SJCRH30 (cell line): ENCODE measurements around the gene BEST2. TPM values are rescaled to one million over a fixed set of nuclear protein-coding genes. Genes with fewer than 3 reads are reported as not detected.

ENCODE experiments used
- DNase-seq, 2 experiments: peaks; one replicate each; pipeline ENCODE4 v3.0.0-alpha.2; 2015 to 2020
- H3K27ac ChIP-seq: fragments of 250-450 bp; sonication (Bioruptor Pico); 2 replicates; pipeline ENCODE4 v1.5.1; 2020; ENCODE audit warnings: mild to moderate bottlenecking, moderate library complexity
- H3K27me3 ChIP-seq: fragments of 250-450 bp; sonication (Bioruptor Pico); 2 replicates; pipeline ENCODE4 v1.5.1; 2020; ENCODE audit warnings: mild to moderate bottlenecking, moderate library complexity
- H3K36me3 ChIP-seq: fragments of 250-450 bp; sonication (Bioruptor Pico); 2 replicates; pipeline ENCODE4 v1.5.1; 2020; ENCODE audit warnings: mild to moderate bottlenecking, moderate library complexity
- H3K4me1 ChIP-seq: fragments of 250-450 bp; sonication (Bioruptor Pico); 2 replicates; pipeline ENCODE4 v1.5.1; 2020; ENCODE audit warnings: mild to moderate bottlenecking, moderate library complexity
- H3K4me3 ChIP-seq: fragments of 250-450 bp; sonication (Bioruptor Pico); 2 replicates; pipeline ENCODE4 v1.5.1; 2020; ENCODE audit warnings: mild to moderate bottlenecking, moderate library complexity
- H3K9me3 ChIP-seq: fragments of 250-450 bp; sonication (Bioruptor Pico); replicated peaks from 2 replicates; pipeline ENCODE4 v1.5.1; 2020; ENCODE audit warnings: mild to moderate bottlenecking, moderate library complexity
- total RNA-seq: library from RNA; depleted of rRNA; stranded (reverse); fragments of >200 nt; shearing (Covaris generic); gene quantifications from 2 replicates; pipeline ENCODE4 v1.2.3, GENCODE V29; 2014

BEST2 gene
- total RNA-seq, 1 experiment from 2014 or later = 0.04 TPM

DNA sequence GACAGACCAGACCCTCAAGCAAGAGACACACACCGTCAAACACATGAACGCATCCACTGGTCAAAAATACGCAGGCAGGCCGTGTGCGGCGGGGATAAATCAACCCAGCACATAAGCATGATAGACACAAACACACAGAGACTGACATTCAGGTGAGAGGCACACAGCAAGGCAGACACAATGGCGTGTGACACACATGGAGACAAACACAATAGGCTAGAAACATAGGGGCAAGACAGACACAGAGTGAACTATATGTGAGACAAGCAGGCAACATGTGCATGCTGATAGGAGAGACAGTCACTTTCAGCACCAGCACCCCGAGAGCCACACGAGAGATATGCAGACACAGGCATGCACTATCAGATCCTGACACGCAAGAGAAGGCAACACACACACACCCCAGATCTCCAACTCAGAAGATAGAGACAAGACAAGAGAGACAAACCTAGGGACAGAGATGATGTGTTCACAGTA lies 32.8 kb downstream of the BEST2 start:
- Histone ChIP-seq H3K4me1 (peaks cover 47% of the 10 kb centered on the region), H3K4me3 (no peak overlapping the region), H3K36me3 (no peaks in the 10 kb centered on the region), H3K9me3 (no peaks in the 10 kb centered on the region), H3K27me3 (no peaks in the 10 kb centered on the region), H3K27ac (peak overlapping the region; percentile 79; the same call in 1 of the 2 replicates)
- DNase-seq = peak in 1 of 2 experiments; percentile 30

- Histone ChIP-seq H3K4me1 (peaks cover 43% of the 10 kb centered on the region), H3K27me3 (no peaks in the 10 kb centered on the region), H3K9me3 (no peaks in the 10 kb centered on the region), H3K4me3 (no peak overlapping the region), H3K27ac (no peak overlapping the region; the same call in 1 of the 2 replicates), H3K36me3 (no peaks in the 10 kb centered on the region)
- DNase-seq = peak in 1 of 2 experiments; percentile 33
These were observed 33.4 kb downstream of the BEST2 start for GRCh38 chr19:12784871-12785430.

- DNase-seq = no peak
- Histone ChIP-seq H3K4me1 (peaks cover 46% of the 10 kb centered on the region), H3K27me3 (no peaks in the 10 kb centered on the region), H3K9me3 (no peaks in the 10 kb centered on the region), H3K4me3 (no peak overlapping the region), H3K27ac (no peak overlapping the region), H3K36me3 (no peaks in the 10 kb centered on the region)
These were observed 33.9 kb downstream of the BEST2 start for GRCh38 chr19:12785431-12786031.

GRCh38 chr19:12786141-12786870 lies 34.7 kb downstream of the BEST2 start:
- no peaks in the 10 kb centered on the region for H3K27me3 ChIP-seq
- H3K9me3 ChIP-seq = no peaks in the 10 kb centered on the region
- H3K4me1 ChIP-seq = peaks cover 52% of the 10 kb centered on the region
- H3K4me3 ChIP-seq = no peak overlapping the region
- no peak for DNase-seq
- no peak overlapping the region for H3K27ac ChIP-seq
- H3K36me3 ChIP-seq = no peaks in the 10 kb centered on the region

- no peaks in the 10 kb centered on the region for H3K36me3 ChIP-seq
- no peak overlapping the region for H3K4me3 ChIP-seq
- H3K9me3 ChIP-seq = no peaks in the 10 kb centered on the region
- no peaks in the 10 kb centered on the region for H3K27me3 ChIP-seq
- H3K27ac ChIP-seq = no peak overlapping the region
- H3K4me1 ChIP-seq = peaks cover 52% of the 10 kb centered on the region
- DNase-seq = no peak
These were observed 35.4 kb downstream of the BEST2 start for GRCh38 chr19:12786952-12787351.

DNA sequence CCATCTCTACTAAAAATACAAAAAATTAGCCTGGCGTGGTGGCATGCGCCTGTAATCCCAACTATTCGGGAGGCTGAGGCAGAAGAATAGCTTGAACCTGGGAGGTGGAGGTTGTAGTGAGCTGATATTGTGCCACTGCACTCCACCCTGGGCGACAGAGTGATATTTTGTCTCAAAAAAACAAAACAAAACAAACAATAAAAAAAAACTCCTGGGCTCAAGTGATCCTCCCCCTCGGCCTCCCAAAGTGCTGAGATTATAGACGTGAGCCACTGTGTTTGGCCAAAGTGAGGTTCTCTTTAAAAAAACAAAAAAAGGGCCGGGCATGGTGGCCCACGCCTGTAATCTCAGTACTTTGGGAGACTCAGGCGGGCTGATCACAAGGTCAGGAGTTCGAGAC lies 35.9 kb downstream of the BEST2 start:
- no peak for DNase-seq
- H3K4me1 ChIP-seq = peaks cover 52% of the 10 kb centered on the region
- H3K9me3 ChIP-seq = no peaks in the 10 kb centered on the region
- H3K4me3 ChIP-seq = no peak overlapping the region
- no peaks in the 10 kb centered on the region for H3K36me3 ChIP-seq
- H3K27ac ChIP-seq = no peak overlapping the region
- no peaks in the 10 kb centered on the region for H3K27me3 ChIP-seq

DNA sequence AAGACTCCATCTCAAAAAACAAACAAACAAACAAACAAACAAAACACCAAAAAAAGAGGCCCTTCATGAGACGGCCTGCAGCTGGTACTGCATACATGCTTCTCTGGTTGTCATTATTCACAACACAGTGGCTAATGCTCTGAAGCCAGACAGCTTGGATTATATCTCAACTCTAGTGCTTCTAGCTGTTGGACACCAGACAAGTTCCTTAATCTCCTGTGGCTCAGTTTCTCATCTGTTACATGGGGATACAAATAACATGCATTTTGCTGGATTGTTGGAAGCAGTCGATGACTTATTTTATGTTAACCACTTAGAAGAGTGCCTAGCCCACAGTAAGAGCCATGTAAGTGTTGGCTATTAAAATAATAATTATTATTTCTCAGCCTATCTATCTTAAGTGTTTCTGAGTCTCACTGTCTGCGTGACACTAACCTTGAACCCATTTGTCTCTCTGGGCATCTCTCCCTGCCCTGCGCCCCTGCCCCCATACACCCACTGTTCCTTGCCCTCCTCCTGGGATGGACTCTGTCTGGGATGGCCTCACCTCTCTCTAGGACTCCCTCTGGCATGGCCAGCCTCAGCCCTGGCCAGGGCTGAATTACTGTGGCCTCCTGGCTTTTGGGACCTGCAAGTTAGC lies 36.6 kb downstream of the BEST2 start:
- H3K4me3 ChIP-seq = peak overlapping the region; percentile 80

GRCh38 chr19:12788682-12789097 lies 37.1 kb downstream of the BEST2 start:
- peak overlapping the region; percentile 80 for H3K4me3 ChIP-seq
- peak; percentile 93 to 94 for DNase-seq
- peaks cover 48% of the 10 kb centered on the region for H3K4me1 ChIP-seq

More for the DNA sequence above, 36.6 kb downstream of the BEST2 start:
- Histone ChIP-seq H3K27me3 (no peaks in the 10 kb centered on the region), H3K27ac (peak overlapping the region; percentile 70), H3K9me3 (no peaks in the 10 kb centered on the region), H3K36me3 (no peaks in the 10 kb centered on the region), H3K4me1 (peaks cover 52% of the 10 kb centered on the region)
- DNase-seq = no peak

GRCh38 chr19:12789098-12789903 lies 37.7 kb downstream of the BEST2 start:
- Histone ChIP-seq H3K27ac (peak overlapping the region; percentile 70), H3K27me3 (no peaks in the 10 kb centered on the region), H3K9me3 (no peaks in the 10 kb centered on the region), H3K4me1 (peaks cover 42% of the 10 kb centered on the region), H3K36me3 (no peaks in the 10 kb centered on the region), H3K4me3 (peak overlapping the region; percentile 80)
- peak; percentile 66 to 69 for DNase-seq

More at GRCh38 chr19:12788682-12789097, 37.1 kb downstream of the BEST2 start:
- Histone ChIP-seq H3K9me3 (no peaks in the 10 kb centered on the region), H3K36me3 (no peaks in the 10 kb centered on the region), H3K27ac (peak overlapping the region; percentile 70), H3K27me3 (no peaks in the 10 kb centered on the region)

GRCh38 chr19:12789904-12790619 lies 38.5 kb downstream of the BEST2 start:
- H3K36me3 ChIP-seq = no peaks in the 10 kb centered on the region
- no peaks in the 10 kb centered on the region for H3K27me3 ChIP-seq
- H3K27ac ChIP-seq = peak overlapping the region; percentile 20
- H3K4me1 ChIP-seq = peaks cover 34% of the 10 kb centered on the region
- no peaks in the 10 kb centered on the region for H3K9me3 ChIP-seq
- H3K4me3 ChIP-seq = peak overlapping the region; percentile 80
- peak; percentile 99 for DNase-seq

- peak in 1 of 2 experiments; percentile 36 for DNase-seq
- no peaks in the 10 kb centered on the region for H3K9me3 ChIP-seq
- peak overlapping the region; percentile 80 for H3K4me3 ChIP-seq
- peaks cover 27% of the 10 kb centered on the region for H3K4me1 ChIP-seq
- H3K27ac ChIP-seq = no peak overlapping the region; the same call in 1 of the 2 replicates
- H3K36me3 ChIP-seq = no peaks in the 10 kb centered on the region
- H3K27me3 ChIP-seq = no peaks in the 10 kb centered on the region
These were observed 39.2 kb downstream of the BEST2 start for GRCh38 chr19:12790628-12791344.

- no peaks in the 10 kb centered on the region for H3K9me3 ChIP-seq
- DNase-seq = peak; percentile 98 to 99
- H3K4me1 ChIP-seq = peaks cover 24% of the 10 kb centered on the region
- H3K27me3 ChIP-seq = no peaks in the 10 kb centered on the region
- peak within 1 kb of the TSS; percentile 80 for H3K4me3 ChIP-seq
- H3K27ac ChIP-seq = peak within 1 kb of the TSS; percentile 20
- no peaks in the 10 kb centered on the region for H3K36me3 ChIP-seq
These were observed 39.9 kb downstream of the BEST2 start, which contains the start of gene JUNB for GRCh38 chr19:12791345-12792050. TSS of gene JUNB (plus strand) at chr19:12791486. CDS start at chr19:12791772, 286 bp downstream.
